HepG2 (cell line): Measurements from ENCODE around the gene COPZ1. TPM values are rescaled to one million over a fixed set of nuclear protein-coding genes. Genes with fewer than 3 reads are reported as not detected.

Source experiments
- EEA1 ChIP-seq: sonication (generic); formaldehyde crosslinking; IDR thresholded peaks from 2 replicates; pipeline ENCODE4 v1.5.1; 2020; ENCODE audit warnings: mild to moderate bottlenecking, missing genetic modification reagents, borderline replicate concordance
- GTF2F1 ChIP-seq: fragments of 150-350 bp; IDR thresholded peaks from 2 replicates; pipeline ENCODE4 v1.6.1; 2014; ENCODE audit warnings: low read length
- HDAC1 ChIP-seq: sonication (generic); formaldehyde crosslinking; IDR thresholded peaks from 2 replicates; pipeline ENCODE4 v1.5.1; 2020; ENCODE audit warnings: mild to moderate bottlenecking, missing genetic modification reagents
- IKZF4 ChIP-seq: sonication (generic); formaldehyde crosslinking; IDR thresholded peaks from 2 replicates; pipeline ENCODE4 v1.5.1; 2020; ENCODE audit warnings: borderline replicate concordance, mild to moderate bottlenecking, low read depth, missing genetic modification reagents; ENCODE audit errors: not compliant biosample characterization
- NR2F2 ChIP-seq: IDR thresholded peaks from 2 replicates; pipeline ENCODE4 v1.6.1; 2012; ENCODE audit warnings: low read depth, inconsistent platforms, borderline replicate concordance
- PHB2 ChIP-seq: fragments of 450-650 bp; IDR thresholded peaks from 2 replicates; pipeline ENCODE4 v1.6.1; 2018; ENCODE audit not compliant: partially characterized antibody
- PHF5A ChIP-seq: IDR thresholded peaks from one replicate; pipeline ENCODE4 v1.6.1; 2018; ENCODE audit warnings: low read depth, missing genetic modification reagents; ENCODE audit not compliant: unreplicated experiment
- SCMH1 ChIP-seq: sonication (generic); formaldehyde crosslinking; IDR thresholded peaks from 2 replicates; pipeline ENCODE4 v1.9.0; 2021; ENCODE audit warnings: missing genetic modification reagents, mild to moderate bottlenecking, borderline replicate concordance
- SP1 ChIP-seq, 2 experiments: fragments of 450-650 bp in 1 of 2; sonication (generic) in 1 of 2; formaldehyde crosslinking in 1 of 2; IDR thresholded peaks; 2 replicates each; pipeline versions ENCODE4 v1.4.0 to v1.6.1; 2016 to 2020; ENCODE audit warnings: missing genetic modification reagents in 1 of 2
- TMF1 ChIP-seq: sonication (generic); formaldehyde crosslinking; IDR thresholded peaks from 2 replicates; pipeline ENCODE4 v1.8.1; 2022; ENCODE audit warnings: low read depth, missing genetic modification reagents
- TOE1 ChIP-seq: sonication (generic); formaldehyde crosslinking; IDR thresholded peaks from 2 replicates; pipeline ENCODE4 v1.4.0; 2020; ENCODE audit warnings: mild to moderate bottlenecking, missing genetic modification reagents
- YEATS2 ChIP-seq: sonication (generic); formaldehyde crosslinking; IDR thresholded peaks from 2 replicates; pipeline ENCODE4 v1.4.0; 2020; ENCODE audit warnings: missing genetic modification reagents, borderline replicate concordance
- ZBTB7B ChIP-seq: sonication (generic); formaldehyde crosslinking; IDR thresholded peaks from 2 replicates; pipeline ENCODE4 v1.4.0; 2020; ENCODE audit warnings: missing genetic modification reagents
- ZNF256 ChIP-seq: sonication (generic); formaldehyde crosslinking; conservative IDR thresholded peaks from 2 replicates; pipeline ENCODE4 v1.4.0; 2020; ENCODE audit warnings: missing genetic modification reagents
- ZNF773 ChIP-seq: sonication (generic); formaldehyde crosslinking; IDR thresholded peaks from 2 replicates; pipeline ENCODE4 v1.4.0; 2020; ENCODE audit warnings: missing genetic modification reagents, borderline replicate concordance
- ZNF775 ChIP-seq: sonication (generic); formaldehyde crosslinking; IDR thresholded peaks from 2 replicates; pipeline ENCODE4 v1.4.0; 2020; ENCODE audit warnings: missing genetic modification reagents, mild to moderate bottlenecking, moderate library complexity, borderline replicate concordance
- ZNF879 ChIP-seq: sonication (generic); formaldehyde crosslinking; IDR thresholded peaks from 2 replicates; pipeline ENCODE4 v1.8.1; 2023; ENCODE audit warnings: missing genetic modification reagents
- polyA plus RNA-seq, 8 experiments: library from polyadenylated mRNA; depleted of rRNA in 3 of 8; stranded (reverse) in 7 of 8; unstranded in 1 of 8; fragments of >200 nt; fragmentation: Illumina TruSeq in 4 of 8; extraction: Trizol in 4 of 8; gene quantifications; 2 replicates each; pipeline versions ENCODE4 v1.2.1 to v1.2.3, GENCODE V29; 2011 to 2016; ENCODE audit warnings: low read depth in 4 of 8, missing spikeins in 1 of 8, mixed read lengths in 1 of 8; ENCODE audit not compliant: insufficient read depth in 1 of 8
- total RNA-seq, 5 experiments: library from RNA; depleted of rRNA; stranded (reverse); fragments of >200 nt; fragmentation: Illumina TruSeq; extraction: Trizol; gene quantifications; 2 replicates each; pipeline ENCODE4 v1.2.3, GENCODE V29; 2016; ENCODE audit warnings: low read depth in 1 of 5
- TF ChIP-seq, protein P1 (sequence below): sonication (generic); formaldehyde crosslinking; IDR thresholded peaks from 2 replicates; pipeline ENCODE4 v1.4.0; 2020; ENCODE audit warnings: missing genetic modification reagents
- TF ChIP-seq, protein P2 (sequence below): sonication (generic); formaldehyde crosslinking; IDR thresholded peaks from 2 replicates; pipeline ENCODE4 v1.5.0; 2020; ENCODE audit warnings: missing genetic modification reagents
- TF ChIP-seq, protein P3 (sequence below): IDR thresholded peaks from 2 replicates; pipeline ENCODE4 v1.6.1; 2018; ENCODE audit warnings: missing genetic modification reagents
- TF ChIP-seq, protein P4 (sequence below): sonication (generic); formaldehyde crosslinking; IDR thresholded peaks from 2 replicates; pipeline ENCODE4 v1.4.0; 2020; ENCODE audit warnings: missing genetic modification reagents, borderline replicate concordance

Gene COPZ1
- total and polyA plus RNA-seq, 2 of the 13 experiments (the other 11 are each of a cell fraction or from before 2014, with no cell fraction given), result 125 to 184 TPM

DNA sequence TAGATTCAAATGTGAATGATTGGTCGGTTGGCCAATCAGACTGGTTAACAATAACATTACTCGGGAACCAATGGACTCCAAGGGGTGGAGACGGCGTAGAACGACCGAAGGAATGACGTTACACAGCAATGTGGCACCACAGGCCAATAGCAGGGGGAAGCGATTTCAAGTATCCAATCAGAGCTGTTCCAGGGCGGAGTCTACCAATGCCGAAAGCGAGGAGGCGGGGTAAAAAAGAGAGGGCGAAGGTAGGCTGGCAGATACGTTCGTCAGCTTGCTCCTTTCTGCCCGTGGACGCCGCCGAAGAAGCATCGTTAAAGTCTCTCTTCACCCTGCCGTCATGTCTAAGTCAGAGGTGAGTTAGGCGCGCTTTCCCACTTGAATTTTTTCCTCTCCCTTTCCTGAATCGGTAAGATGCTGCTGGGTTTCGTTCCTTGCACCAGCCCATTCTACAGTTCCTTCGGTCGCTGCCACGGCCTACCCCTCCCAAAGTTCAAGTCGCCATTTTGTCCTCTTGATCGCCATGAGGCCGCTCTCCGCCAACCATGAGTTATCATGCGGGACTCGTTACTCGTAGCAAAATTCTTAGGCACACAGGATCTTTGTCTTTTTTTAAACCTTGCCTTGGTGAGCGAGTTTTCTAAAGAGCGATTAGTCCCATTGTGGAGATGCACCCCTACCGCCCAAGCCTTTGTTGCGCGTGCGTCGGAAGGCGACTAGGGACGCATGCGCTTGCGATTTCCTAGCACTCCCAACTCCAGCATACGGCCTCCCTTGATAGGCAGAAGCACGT lies 44.3 kb upstream of the COPZ1 start, which contains the start of gene HNRNPA1 (continued):
- TF ChIP-seq, protein P1, sequence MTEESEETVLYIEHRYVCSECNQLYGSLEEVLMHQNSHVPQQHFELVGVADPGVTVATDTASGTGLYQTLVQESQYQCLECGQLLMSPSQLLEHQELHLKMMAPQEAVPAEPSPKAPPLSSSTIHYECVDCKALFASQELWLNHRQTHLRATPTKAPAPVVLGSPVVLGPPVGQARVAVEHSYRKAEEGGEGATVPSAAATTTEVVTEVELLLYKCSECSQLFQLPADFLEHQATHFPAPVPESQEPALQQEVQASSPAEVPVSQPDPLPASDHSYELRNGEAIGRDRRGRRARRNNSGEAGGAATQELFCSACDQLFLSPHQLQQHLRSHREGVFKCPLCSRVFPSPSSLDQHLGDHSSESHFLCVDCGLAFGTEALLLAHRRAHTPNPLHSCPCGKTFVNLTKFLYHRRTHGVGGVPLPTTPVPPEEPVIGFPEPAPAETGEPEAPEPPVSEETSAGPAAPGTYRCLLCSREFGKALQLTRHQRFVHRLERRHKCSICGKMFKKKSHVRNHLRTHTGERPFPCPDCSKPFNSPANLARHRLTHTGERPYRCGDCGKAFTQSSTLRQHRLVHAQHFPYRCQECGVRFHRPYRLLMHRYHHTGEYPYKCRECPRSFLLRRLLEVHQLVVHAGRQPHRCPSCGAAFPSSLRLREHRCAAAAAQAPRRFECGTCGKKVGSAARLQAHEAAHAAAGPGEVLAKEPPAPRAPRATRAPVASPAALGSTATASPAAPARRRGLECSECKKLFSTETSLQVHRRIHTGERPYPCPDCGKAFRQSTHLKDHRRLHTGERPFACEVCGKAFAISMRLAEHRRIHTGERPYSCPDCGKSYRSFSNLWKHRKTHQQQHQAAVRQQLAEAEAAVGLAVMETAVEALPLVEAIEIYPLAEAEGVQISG (CRISPR knock-in tag), result peak; percentile 36; the same call in 1 of the 2 replicates
- TF ChIP-seq TMF1 (CRISPR knock-in tag) (0 out of 2 replicates have a peak, but pooled peaks have one; percentile 10), HDAC1 (CRISPR knock-in tag) (peak; percentile 52; the same call in 1 of the 2 replicates), ZBTB7B (CRISPR knock-in tag) (0 out of 2 replicates have a peak, but pooled peaks have one; percentile 36), ZNF773 (CRISPR knock-in tag) (no peak), IKZF4 (CRISPR knock-in tag) (peak; percentile 82), PHB2 (no peak), SCMH1 (CRISPR knock-in tag) (no peak), ZNF775 (CRISPR knock-in tag) (no peak; the same call in 1 of the 2 replicates), YEATS2 (peak; percentile 76), NR2F2 (no peak), ZNF879 (CRISPR knock-in tag) (peak; percentile 81; the same call in 1 of the 2 replicates), SP1 (IDR thresholded peaks at IDR 0.05) (no peak), SP1 (CRISPR knock-in tag; IDR thresholded peaks at IDR 0.05) (peak; percentile 43; the same call in 1 of the 2 replicates), EEA1 (peak; percentile 84; the same call in 1 of the 2 replicates), PHF5A (no peak), GTF2F1 (no peak), TOE1 (CRISPR knock-in tag) (peak; percentile 49; the same call in 1 of the 2 replicates), ZNF256 (CRISPR knock-in tag) (peak; percentile 42; the same call in 1 of the 2 replicates)
- TF ChIP-seq, protein P2, sequence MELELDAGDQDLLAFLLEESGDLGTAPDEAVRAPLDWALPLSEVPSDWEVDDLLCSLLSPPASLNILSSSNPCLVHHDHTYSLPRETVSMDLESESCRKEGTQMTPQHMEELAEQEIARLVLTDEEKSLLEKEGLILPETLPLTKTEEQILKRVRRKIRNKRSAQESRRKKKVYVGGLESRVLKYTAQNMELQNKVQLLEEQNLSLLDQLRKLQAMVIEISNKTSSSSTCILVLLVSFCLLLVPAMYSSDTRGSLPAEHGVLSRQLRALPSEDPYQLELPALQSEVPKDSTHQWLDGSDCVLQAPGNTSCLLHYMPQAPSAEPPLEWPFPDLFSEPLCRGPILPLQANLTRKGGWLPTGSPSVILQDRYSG (CRISPR knock-in tag), result peak; percentile 90; the same call in 1 of the 2 replicates
- TF ChIP-seq, protein P3, sequence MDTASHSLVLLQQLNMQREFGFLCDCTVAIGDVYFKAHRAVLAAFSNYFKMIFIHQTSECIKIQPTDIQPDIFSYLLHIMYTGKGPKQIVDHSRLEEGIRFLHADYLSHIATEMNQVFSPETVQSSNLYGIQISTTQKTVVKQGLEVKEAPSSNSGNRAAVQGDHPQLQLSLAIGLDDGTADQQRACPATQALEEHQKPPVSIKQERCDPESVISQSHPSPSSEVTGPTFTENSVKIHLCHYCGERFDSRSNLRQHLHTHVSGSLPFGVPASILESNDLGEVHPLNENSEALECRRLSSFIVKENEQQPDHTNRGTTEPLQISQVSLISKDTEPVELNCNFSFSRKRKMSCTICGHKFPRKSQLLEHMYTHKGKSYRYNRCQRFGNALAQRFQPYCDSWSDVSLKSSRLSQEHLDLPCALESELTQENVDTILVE (CRISPR knock-in tag), result no peak; the same call in 1 of the 2 replicates
- TF ChIP-seq, protein P4, sequence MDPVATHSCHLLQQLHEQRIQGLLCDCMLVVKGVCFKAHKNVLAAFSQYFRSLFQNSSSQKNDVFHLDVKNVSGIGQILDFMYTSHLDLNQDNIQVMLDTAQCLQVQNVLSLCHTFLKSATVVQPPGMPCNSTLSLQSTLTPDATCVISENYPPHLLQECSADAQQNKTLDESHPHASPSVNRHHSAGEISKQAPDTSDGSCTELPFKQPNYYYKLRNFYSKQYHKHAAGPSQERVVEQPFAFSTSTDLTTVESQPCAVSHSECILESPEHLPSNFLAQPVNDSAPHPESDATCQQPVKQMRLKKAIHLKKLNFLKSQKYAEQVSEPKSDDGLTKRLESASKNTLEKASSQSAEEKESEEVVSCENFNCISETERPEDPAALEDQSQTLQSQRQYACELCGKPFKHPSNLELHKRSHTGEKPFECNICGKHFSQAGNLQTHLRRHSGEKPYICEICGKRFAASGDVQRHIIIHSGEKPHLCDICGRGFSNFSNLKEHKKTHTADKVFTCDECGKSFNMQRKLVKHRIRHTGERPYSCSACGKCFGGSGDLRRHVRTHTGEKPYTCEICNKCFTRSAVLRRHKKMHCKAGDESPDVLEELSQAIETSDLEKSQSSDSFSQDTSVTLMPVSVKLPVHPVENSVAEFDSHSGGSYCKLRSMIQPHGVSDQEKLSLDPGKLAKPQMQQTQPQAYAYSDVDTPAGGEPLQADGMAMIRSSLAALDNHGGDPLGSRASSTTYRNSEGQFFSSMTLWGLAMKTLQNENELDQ (CRISPR knock-in tag), result no peak; the same call in 1 of the 2 replicates
